H1 (cell line): ENCODE results near the gene SLC4A9. TPM values are rescaled to one million over a fixed set of nuclear protein-coding genes. Genes with fewer than 3 reads are reported as not detected.
"Not testable (repeated sequence)": the region's sequence is repeated elsewhere in the genome, so short reads cannot be mapped to it uniquely, and the experiment has no call there.

ENCODE experiments used
- CTCF ChIA-PET: fragments of 300-600 bp; sonication (Branson Sonifier 250); formaldehyde crosslinking; loops from one replicate; lab custom pipeline; 2021; ENCODE audit not compliant: partially characterized antibody; lab: Charles Lee
- POLR2A ChIA-PET: fragments of 300-600 bp; sonication (Branson Sonifier 250); formaldehyde crosslinking; loops from one replicate; lab custom pipeline; 2021; ENCODE audit warnings: inconsistent platforms; ENCODE audit not compliant: partially characterized antibody; lab: Charles Lee
- DNase-seq, 2 experiments: peaks; one replicate each; pipeline versions ENCODE4 v3.0.0 to v3.0.0-alpha.2; 2010 to 2022; ENCODE audit warnings: low spot score in 2 of 2, low read depth in 1 of 2, mixed read lengths in 1 of 2
- FAIRE-seq: peaks from 2 replicates; lab custom pipeline; 2011; peaks lifted over from hg19 to GRCh38; lab: Jason Lieb, UNC
- H2AFZ ChIP-seq: 2 replicates; pipeline ENCODE4 v1.8.1; 2012; ENCODE audit warnings: low read length, inconsistent platforms
- H2AK5ac ChIP-seq: 2 replicates; pipeline ENCODE4 v1.6.1; 2013; ENCODE audit warnings: low read depth, low read length
- H2BK120ac ChIP-seq: replicated peaks from 2 replicates; pipeline ENCODE3; 2013; ENCODE audit warnings: low read depth, low read length, inconsistent platforms
- H2BK12ac ChIP-seq: 2 replicates; pipeline ENCODE4 v1.6.1; 2013; ENCODE audit warnings: low read depth, low read length
- H2BK15ac ChIP-seq: 2 replicates; pipeline ENCODE4 v1.6.1; 2013; ENCODE audit warnings: low read length
- H2BK20ac ChIP-seq: 2 replicates; pipeline ENCODE4 v1.6.1; 2013; ENCODE audit warnings: low read length
- H2BK5ac ChIP-seq: 2 replicates; pipeline ENCODE4 v1.6.1; 2013; ENCODE audit warnings: low read depth, low read length
- H3K14ac ChIP-seq: 2 replicates; pipeline ENCODE4 v1.6.1; 2013; ENCODE audit warnings: inconsistent platforms; ENCODE audit not compliant: insufficient read length
- H3K18ac ChIP-seq: 2 replicates; pipeline ENCODE4 v1.6.1; 2013; ENCODE audit warnings: low read length; ENCODE audit errors: extremely low read depth
- H3K23ac ChIP-seq: 2 replicates; pipeline ENCODE4 v1.6.1; 2013; ENCODE audit warnings: inconsistent platforms; ENCODE audit not compliant: insufficient read length
- H3K23me2 ChIP-seq: 2 replicates; pipeline ENCODE4 v1.6.1; 2013; ENCODE audit warnings: low read depth, low read length
- H3K27ac ChIP-seq: 2 replicates; pipeline ENCODE4 v1.6.1; 2011; ENCODE audit warnings: low read depth, low read length, inconsistent platforms
- H3K27me3 ChIP-seq, 4 experiments: replicated peaks in 1 of 4; 1 replicate in 1 of 4; 2 replicates in 3 of 4; pipeline versions ENCODE4 v1.6.1 to v1.8.1; 2011 to 2013; ENCODE audit warnings: low read length in 3 of 4, mild to moderate bottlenecking in 3 of 4, inconsistent platforms in 2 of 4, mixed read lengths in 2 of 4, moderate library complexity in 1 of 4; ENCODE audit not compliant: control insufficient read depth in 3 of 4, insufficient read depth in 3 of 4; ENCODE audit errors: extremely low read depth in 1 of 4
- H3K36me3 ChIP-seq, 4 experiments: 2 replicates each; pipeline versions ENCODE4 v1.6.1 to v1.8.1; 2011 to 2013; ENCODE audit warnings: mild to moderate bottlenecking in 4 of 4, low read length in 3 of 4, moderate library complexity in 2 of 4, control low read depth in 1 of 4, inconsistent platforms in 1 of 4; ENCODE audit not compliant: insufficient read depth in 4 of 4, control insufficient read depth in 2 of 4
- H3K4ac ChIP-seq: replicated peaks from 2 replicates; pipeline ENCODE3; 2013; ENCODE audit warnings: low read length, low read depth, mixed read lengths, inconsistent platforms; ENCODE audit not compliant: insufficient read length
- H3K4me1 ChIP-seq, 4 experiments: replicated peaks in 1 of 4; 1 replicate in 1 of 4; 2 replicates in 3 of 4; pipeline versions ENCODE4 v1.6.1 to v1.8.1; 2011 to 2013; ENCODE audit warnings: low read length in 3 of 4, inconsistent platforms in 2 of 4, mixed read lengths in 1 of 4; ENCODE audit not compliant: insufficient read depth in 4 of 4, control insufficient read depth in 3 of 4
- H3K4me2 ChIP-seq, 2 experiments: 2 replicates each; pipeline versions ENCODE4 v1.6.1 to v1.8.1; 2011 to 2013; ENCODE audit warnings: low read depth in 2 of 2, low read length in 2 of 2, control low read depth in 1 of 2, inconsistent platforms in 1 of 2, mild to moderate bottlenecking in 1 of 2; ENCODE audit not compliant: insufficient read depth in 1 of 2
- H3K4me3 ChIP-seq, 4 experiments: fragments of 200-600, 300-600 bp in 1 of 4; sonication (generic), shearing (Covaris generic), sonication (Bioruptor Twin) in 1 of 4; 2 replicates each; pipeline versions ENCODE4 v1.5.1 to v1.8.1; 2011 to 2016; ENCODE audit warnings: low read length in 4 of 4, low read depth in 3 of 4, control low read depth in 2 of 4, inconsistent platforms in 2 of 4, mild to moderate bottlenecking in 2 of 4, mixed read lengths in 1 of 4, moderate library complexity in 1 of 4; ENCODE audit not compliant: insufficient read depth in 2 of 4; ENCODE audit errors: extremely low read depth in 1 of 4
- H3K56ac ChIP-seq: replicated peaks from 2 replicates; pipeline ENCODE3; 2013; ENCODE audit warnings: low read depth, mild to moderate bottlenecking, mixed read lengths, low read length, inconsistent platforms; ENCODE audit not compliant: insufficient read length
- H3K79me1 ChIP-seq: 2 replicates; pipeline ENCODE4 v1.6.1; 2013; ENCODE audit warnings: low read depth, low read length, control low read depth
- H3K79me2 ChIP-seq, 2 experiments: 2 replicates each; pipeline versions ENCODE4 v1.6.1 to v1.8.1; 2012 to 2013; ENCODE audit warnings: low read length in 2 of 2, mild to moderate bottlenecking in 2 of 2, inconsistent platforms in 1 of 2; ENCODE audit not compliant: insufficient read depth in 2 of 2, control insufficient read depth in 1 of 2
- H3K9ac ChIP-seq, 4 experiments: replicated peaks in 1 of 4; 1 replicate in 1 of 4; 2 replicates in 3 of 4; pipeline versions ENCODE4 v1.6.1 to v1.8.1; 2011 to 2013; ENCODE audit warnings: low read depth in 3 of 4, low read length in 3 of 4, control low read depth in 2 of 4, mild to moderate bottlenecking in 2 of 4, moderate library complexity in 2 of 4, inconsistent platforms in 1 of 4; ENCODE audit errors: extremely low read depth in 1 of 4
- H3K9me3 ChIP-seq, 2 experiments: 2 replicates each; pipeline versions ENCODE4 v1.6.1 to v1.8.1; 2012 to 2013; ENCODE audit warnings: mild to moderate bottlenecking in 2 of 2, moderate library complexity in 2 of 2, control low read depth in 1 of 2, inconsistent platforms in 1 of 2, low read depth in 1 of 2, low read length in 1 of 2, mixed read lengths in 1 of 2; ENCODE audit not compliant: insufficient read depth in 2 of 2
- H4K20me1 ChIP-seq, 2 experiments: replicated peaks in 1 of 2; 2 replicates each; pipeline versions ENCODE3 to v1.8.1; 2011 to 2013; ENCODE audit warnings: inconsistent platforms in 2 of 2, low read length in 2 of 2, mild to moderate bottlenecking in 1 of 2; ENCODE audit not compliant: insufficient read depth in 2 of 2, control insufficient read depth in 1 of 2
- H4K5ac ChIP-seq: 2 replicates; pipeline ENCODE4 v1.6.1; 2013; ENCODE audit warnings: low read length, low read depth, mixed read lengths, inconsistent platforms; ENCODE audit not compliant: insufficient read length
- H4K8ac ChIP-seq: 2 replicates; pipeline ENCODE4 v1.8.0; 2013; ENCODE audit warnings: mild to moderate bottlenecking, moderate library complexity, low read length, inconsistent platforms; ENCODE audit not compliant: insufficient read depth; ENCODE audit errors: extremely low read depth
- H4K91ac ChIP-seq: replicated peaks from 2 replicates; pipeline ENCODE3; 2013; ENCODE audit warnings: low read length, mixed read lengths, inconsistent platforms; ENCODE audit not compliant: insufficient read length
- NANOG ChIP-seq: IDR thresholded peaks from 2 replicates; pipeline ENCODE4 v1.6.1; 2011; ENCODE audit warnings: low read length, low read depth, mild to moderate bottlenecking, inconsistent platforms; ENCODE audit not compliant: insufficient read depth, poor library complexity, severe bottlenecking
- RBBP5 ChIP-seq: IDR thresholded peaks from 2 replicates; pipeline ENCODE4 v1.7.1; 2012; ENCODE audit warnings: low read depth, mild to moderate bottlenecking, inconsistent platforms, low read length, moderate library complexity, borderline replicate concordance
- USF2 ChIP-seq: IDR thresholded peaks from 2 replicates; pipeline ENCODE4 v1.6.1; 2011; ENCODE audit warnings: low read length, improper control_type of control experiment
- WGBS, 2 experiments: shearing (Covaris generic) in 1 of 2; methylation state at CpG; one replicate each; pipeline versions ENCODE4 v1.1.6 to v1.1.7; 2013 to 2015; ENCODE audit warnings: low lambda C conversion rate in 2 of 2, mixed read lengths in 2 of 2, inconsistent platforms in 1 of 2, low coverage in 1 of 2, missing lambda C conversion rate in 1 of 2; ENCODE audit not compliant: insufficient replicate concordance in 2 of 2, insufficient coverage in 1 of 2, insufficient read length in 1 of 2; ENCODE audit errors: extremely low coverage in 1 of 2, missing lambda C conversion rate in 1 of 2; 5-methylcytosine and 5-hydroxymethylcytosine counted together
- polyA plus RNA-seq, 7 experiments: library from polyadenylated mRNA; depleted of rRNA in 3 of 7; stranded (reverse) in 5 of 7; unstranded in 2 of 7; fragments of >200 nt in 5 of 7; fragments of 200-250 nt in 2 of 7; gene quantifications; 1 replicate in 5 of 7; 2 replicates in 1 of 7; 4 replicates in 1 of 7; pipeline versions ENCODE4 v1.2.1 to v1.2.3, GENCODE V29; 2011 to 2013; ENCODE audit warnings: missing spikeins in 2 of 7, mixed read lengths in 2 of 7
- total RNA-seq: library from RNA; stranded (reverse); fragmentation: NEBNext Ultra II Directional; extraction: Animal tissue kit (Norgen Biotek cat#: 25700); gene quantifications from 2 replicates; pipeline ENCODE4 v1.2.1, GENCODE V29; 2021

SLC4A9 gene
- total and polyA plus RNA-seq, 2 of the 8 experiments (the other 6 are each of a cell fraction or from before 2014, with no cell fraction given), result 0.15 to 0.28 TPM

DNA sequence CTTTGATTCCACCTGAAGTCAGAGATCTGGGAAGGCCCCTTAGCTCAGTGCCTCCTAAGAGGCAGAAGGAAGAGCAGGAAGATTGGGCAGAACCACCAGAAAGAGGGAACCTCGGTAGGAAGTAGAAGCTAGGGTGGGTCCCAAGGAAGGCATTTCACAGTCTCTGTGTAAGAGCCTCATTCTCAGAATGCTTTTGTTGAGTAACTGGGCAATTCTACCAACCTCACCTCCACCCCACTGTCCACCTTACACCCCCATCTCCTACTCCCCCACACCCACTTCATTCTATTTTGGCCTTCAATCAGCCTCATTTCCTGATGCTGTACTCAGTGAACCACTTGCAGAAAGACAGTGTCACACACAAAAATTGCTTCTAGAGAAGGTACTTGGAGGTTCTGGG lies 17.1 kb upstream of the SLC4A9 start (continued):
- TF ChIP-seq RBBP5 (no peak), NANOG (no peak), USF2 (no peak)

- peaks cover 0 to 16% (median 6%) of the 10 kb centered on the region in 4 experiments; a peak in 5 of 7 replicates for H3K4me1 ChIP-seq
- H4K91ac ChIP-seq, H3K79me2 ChIP-seq, H3K9ac ChIP-seq, H3K23ac ChIP-seq, H3K23me2 ChIP-seq, H3K79me1 ChIP-seq, H3K56ac ChIP-seq, H3K14ac ChIP-seq, H2AK5ac ChIP-seq, H3K9me3 ChIP-seq, H4K20me1 ChIP-seq, H4K8ac ChIP-seq, H3K18ac ChIP-seq, H2AFZ ChIP-seq, H2BK12ac ChIP-seq, H2BK120ac ChIP-seq, H2BK5ac ChIP-seq, H3K4ac ChIP-seq, H3K27ac ChIP-seq, H2BK15ac ChIP-seq, H3K4me2 ChIP-seq, H4K5ac ChIP-seq, H3K4me3 ChIP-seq, DNase-seq, H2BK20ac ChIP-seq, H3K36me3 ChIP-seq, FAIRE-seq: not testable (repeated sequence)
- POLR2A ChIA-PET, result interaction anchor here (0.6 to 4.1 kb wide), 2 partner anchors 68 to 100 kb away, joined by 3 to 64 read pairs; no protein-coding TSS in a partner anchor
- 83% methylated on average over 8 of the region's 8 CpGs; no CpG with 5 or more reads in 1 of the 2 experiments for WGBS, 2 experiments
- H3K27me3 ChIP-seq, result peaks cover 0 to 11% (median 5%) of the 10 kb centered on the region in 4 experiments; a peak in 6 of 7 replicates
- CTCF ChIA-PET, result interaction anchor here (1.0 to 15.0 kb wide), 7 partner anchors 8 to 174 kb away, joined by 4 to 676 read pairs (median 10); partner anchors contain the start of genes PFDN1 and SLC4A9
Observed at GRCh38 chr5:140343849-140344248, 16.1 kb upstream of the SLC4A9 start.
